HepG2 (cell line): ENCODE data around the gene WDR53. TPM values are rescaled to one million over a fixed set of nuclear protein-coding genes. Genes with fewer than 3 reads are reported as not detected.

ENCODE experiments used
- ATF7 ChIP-seq, 2 experiments: fragments of 450-650 bp in 1 of 2; sonication (generic) in 1 of 2; formaldehyde crosslinking in 1 of 2; IDR thresholded peaks; 2 replicates each; pipeline versions ENCODE4 v1.4.0 to v1.6.1; 2016 to 2020; ENCODE audit warnings: antibody characterized with exemption in 1 of 2, mild to moderate bottlenecking in 1 of 2, missing genetic modification reagents in 1 of 2
- E2F1 ChIP-seq: sonication (generic); formaldehyde crosslinking; IDR thresholded peaks from 2 replicates; pipeline ENCODE4 v1.5.0; 2020; ENCODE audit warnings: missing genetic modification reagents
- HNF1B ChIP-seq: sonication (generic); formaldehyde crosslinking; IDR thresholded peaks from 2 replicates; pipeline ENCODE4 v1.5.1; 2020; ENCODE audit warnings: mild to moderate bottlenecking, moderate library complexity, missing genetic modification reagents
- JUN ChIP-seq: sonication (generic); formaldehyde crosslinking; IDR thresholded peaks from 2 replicates; pipeline ENCODE4 v1.4.0; 2020; ENCODE audit warnings: mild to moderate bottlenecking, missing genetic modification reagents
- KLF16 ChIP-seq, 2 experiments: sonication (generic) in 1 of 2; formaldehyde crosslinking in 1 of 2; IDR thresholded peaks; 2 replicates each; pipeline versions ENCODE4 v1.6.1 to v1.8.0; 2016 to 2023; ENCODE audit warnings: missing genetic modification reagents in 2 of 2, missing compliant biosample characterization in 1 of 2
- PBX3 ChIP-seq: sonication (generic); formaldehyde crosslinking; IDR thresholded peaks from 2 replicates; pipeline ENCODE4 v1.8.1; 2023; ENCODE audit warnings: missing genetic modification reagents, inconsistent platforms, borderline replicate concordance
- POGK ChIP-seq: sonication (generic); formaldehyde crosslinking; conservative IDR thresholded peaks from 2 replicates; pipeline ENCODE4 v1.8.0; 2022; ENCODE audit warnings: mild to moderate bottlenecking, moderate library complexity, missing genetic modification reagents
- TFDP2 ChIP-seq: sonication (generic); formaldehyde crosslinking; IDR thresholded peaks from 2 replicates; pipeline ENCODE4 v1.4.0; 2020; ENCODE audit warnings: missing genetic modification reagents
- TOPORS ChIP-seq: sonication (generic); formaldehyde crosslinking; IDR thresholded peaks from 2 replicates; pipeline ENCODE4 v1.8.0; 2023; ENCODE audit warnings: mild to moderate bottlenecking, missing genetic modification reagents
- ZBTB49 ChIP-seq: sonication (generic); formaldehyde crosslinking; IDR thresholded peaks from 2 replicates; pipeline ENCODE4 v1.4.0; 2020; ENCODE audit warnings: missing genetic modification reagents, borderline replicate concordance
- ZFP41 ChIP-seq: sonication (generic); formaldehyde crosslinking; IDR thresholded peaks from 2 replicates; pipeline ENCODE4 v1.4.0; 2020; ENCODE audit warnings: mild to moderate bottlenecking, missing genetic modification reagents, borderline replicate concordance
- ZFY ChIP-seq: sonication (generic); formaldehyde crosslinking; IDR thresholded peaks from 2 replicates; pipeline ENCODE4 v1.4.0; 2020; ENCODE audit warnings: missing genetic modification reagents
- ZNF34 ChIP-seq: sonication (generic); formaldehyde crosslinking; IDR thresholded peaks from 2 replicates; pipeline ENCODE4 v1.4.0; 2020; ENCODE audit warnings: mild to moderate bottlenecking, missing genetic modification reagents, borderline replicate concordance
- ZNF501 ChIP-seq: sonication (generic); formaldehyde crosslinking; IDR thresholded peaks from 2 replicates; pipeline ENCODE4 v1.5.1; 2020; ENCODE audit warnings: mild to moderate bottlenecking, moderate library complexity, missing genetic modification reagents
- ZNF607 ChIP-seq: sonication (generic); formaldehyde crosslinking; IDR thresholded peaks from 2 replicates; pipeline ENCODE4 v1.5.1; 2020; ENCODE audit warnings: missing genetic modification reagents, mild to moderate bottlenecking, borderline replicate concordance
- ZNF879 ChIP-seq: sonication (generic); formaldehyde crosslinking; IDR thresholded peaks from 2 replicates; pipeline ENCODE4 v1.8.1; 2023; ENCODE audit warnings: missing genetic modification reagents
- ZSCAN31 ChIP-seq: sonication (generic); formaldehyde crosslinking; IDR thresholded peaks from 2 replicates; pipeline ENCODE4 v1.5.0; 2020; ENCODE audit warnings: low read depth, mild to moderate bottlenecking, missing genetic modification reagents
- polyA plus RNA-seq, 8 experiments: library from polyadenylated mRNA; depleted of rRNA in 3 of 8; stranded (reverse) in 7 of 8; unstranded in 1 of 8; fragments of >200 nt; fragmentation: Illumina TruSeq in 4 of 8; extraction: Trizol in 4 of 8; gene quantifications; 2 replicates each; pipeline versions ENCODE4 v1.2.1 to v1.2.3, GENCODE V29; 2011 to 2016; ENCODE audit warnings: low read depth in 4 of 8, missing spikeins in 1 of 8, mixed read lengths in 1 of 8; ENCODE audit not compliant: insufficient read depth in 1 of 8
- total RNA-seq, 5 experiments: library from RNA; depleted of rRNA; stranded (reverse); fragments of >200 nt; fragmentation: Illumina TruSeq; extraction: Trizol; gene quantifications; 2 replicates each; pipeline ENCODE4 v1.2.3, GENCODE V29; 2016; ENCODE audit warnings: low read depth in 1 of 5

Gene WDR53
- total and polyA plus RNA-seq, 2 of the 13 experiments (the other 11 are each of a cell fraction or from before 2014, with no cell fraction given) = 3.5 to 7.7 TPM

- TF ChIP-seq HNF1B (0 out of 2 replicates have a peak, but pooled peaks have one; percentile 34), POGK (no peak), PBX3 (CRISPR knock-in tag) (no peak), ATF7 (IDR thresholded peaks at IDR 0.05) (peak; percentile 38), ATF7 (CRISPR knock-in tag; IDR thresholded peaks at IDR 0.05) (no peak), ZFY (CRISPR knock-in tag) (peak; percentile 21), TFDP2 (no peak), E2F1 (CRISPR knock-in tag) (no peak), ZNF34 (CRISPR knock-in tag) (no peak), ZSCAN31 (no peak), ZNF879 (CRISPR knock-in tag) (no peak), TOPORS (CRISPR knock-in tag) (no peak), KLF16 (CRISPR knock-in tag; IDR thresholded peaks at IDR 0.05) (peak in 1 of 2 experiments; percentile 62; a peak in 1 of 4 replicates), ZNF501 (0 out of 2 replicates have a peak, but pooled peaks have one; percentile 45), ZFP41 (no peak), JUN (0 out of 2 replicates have a peak, but pooled peaks have one; percentile 14), ZBTB49 (no peak), ZNF607 (CRISPR knock-in tag) (0 out of 2 replicates have a peak, but pooled peaks have one; percentile 51)
These were observed 49.2 kb downstream of the WDR53 start (continued) for GRCh38 chr3:196518966-196519717.
